HG02973 (cell line): Measurements from ENCODE around the gene ZFAND4.
A peak's percentile ranks its signal among the peaks of the same experiment; 100 is the strongest.
"Not testable (repeated sequence)": the region's sequence is repeated elsewhere in the genome, so short reads cannot be mapped to it uniquely, and the experiment has no call there.

ENCODE experiments used
- ATAC-seq: cut with Tn5 transposase; IDR thresholded peaks from one replicate; pipeline ENCODE4 v1.9.1; 2021; ENCODE audit warnings: moderate library complexity; ENCODE audit not compliant: unreplicated experiment

ZFAND4 gene

DNA sequence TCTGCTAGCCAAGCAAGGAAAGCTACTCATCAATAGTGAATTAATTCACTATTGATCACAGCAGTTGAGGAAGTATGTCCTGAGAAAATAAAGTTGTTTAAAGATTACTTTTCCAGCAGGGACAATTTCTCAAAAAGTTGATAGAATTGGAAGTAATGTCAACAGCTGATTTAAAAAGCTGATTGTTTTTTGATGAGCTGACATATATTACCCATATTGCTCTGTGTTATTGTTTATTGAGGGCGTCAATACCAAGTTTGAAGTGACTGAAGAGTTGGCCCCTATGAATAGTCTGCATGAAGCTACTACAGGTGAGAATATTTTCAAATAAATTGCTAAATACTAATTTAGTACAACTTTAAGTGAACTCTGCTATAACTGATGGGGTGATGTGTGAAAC, 28.0 kb downstream of the ZFAND4 start:
- no peak for ATAC-seq

DNA sequence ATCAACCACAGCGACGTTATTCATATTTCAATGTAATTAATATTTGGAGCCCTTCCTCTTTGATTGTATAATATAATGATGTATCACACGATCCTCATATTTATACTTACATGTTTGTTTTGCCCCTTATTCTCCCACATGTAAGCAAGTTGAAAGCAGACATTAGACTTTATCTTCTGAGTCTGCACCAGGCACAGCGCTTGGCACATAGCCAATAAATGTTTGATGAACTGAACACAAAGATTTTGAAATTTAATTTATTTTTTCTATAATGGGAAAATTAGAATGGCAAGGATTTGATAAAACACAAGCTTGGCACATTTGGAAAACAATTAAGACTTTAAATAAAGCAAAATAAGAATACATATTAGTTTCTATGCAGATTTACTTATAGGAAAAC, 31.6 kb downstream of the ZFAND4 start:
- ATAC-seq = no peak

DNA sequence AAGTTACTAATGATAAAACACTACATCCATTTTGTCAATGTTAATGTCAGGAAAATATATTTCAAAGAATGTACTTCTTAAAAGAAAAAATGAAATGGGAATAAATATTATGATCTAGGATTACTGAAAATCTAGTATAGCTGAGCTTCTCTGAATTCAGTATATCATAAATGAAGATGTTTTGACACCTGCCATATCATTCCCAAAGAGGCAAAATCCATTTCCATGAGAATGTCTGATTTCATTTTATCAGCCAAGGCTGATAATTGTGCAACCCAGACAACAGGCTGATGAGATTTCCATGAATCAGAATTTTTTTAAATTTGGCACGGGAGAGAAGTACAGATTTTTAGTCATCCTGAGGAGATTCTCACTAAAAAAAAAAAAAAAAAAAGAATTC, 32.5 kb downstream of the ZFAND4 start:
- no peak for ATAC-seq

DNA sequence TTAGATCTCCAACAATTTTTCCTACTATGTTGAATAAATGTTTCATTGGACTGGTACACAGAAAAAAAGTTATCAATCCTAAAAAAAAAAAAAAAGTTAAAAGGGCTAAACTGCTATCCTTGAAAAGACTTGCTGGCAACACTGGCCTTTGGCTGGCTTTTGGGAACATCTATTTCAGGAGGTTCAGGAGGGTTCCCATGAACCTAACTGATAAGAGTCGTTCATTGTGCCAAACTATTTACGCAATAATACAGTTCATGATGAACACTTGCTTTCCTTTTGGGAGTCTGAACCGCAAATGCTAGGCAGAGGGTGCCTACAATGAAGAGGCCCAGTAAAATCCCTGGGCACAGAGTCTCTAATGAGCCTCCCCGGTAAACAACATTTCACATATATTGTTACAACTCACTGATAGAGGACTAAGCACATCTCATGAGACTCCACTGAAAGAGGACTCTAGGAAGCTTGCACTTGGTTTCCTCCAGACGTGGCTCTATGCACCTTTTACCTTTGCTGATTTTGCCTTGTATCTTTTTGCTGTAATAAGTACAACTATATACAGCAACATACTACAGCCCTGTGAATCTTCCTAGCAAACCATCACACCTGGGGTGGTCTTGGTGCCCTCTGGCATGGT, 45.0 kb downstream of the ZFAND4 start:
- no peak for ATAC-seq

DNA sequence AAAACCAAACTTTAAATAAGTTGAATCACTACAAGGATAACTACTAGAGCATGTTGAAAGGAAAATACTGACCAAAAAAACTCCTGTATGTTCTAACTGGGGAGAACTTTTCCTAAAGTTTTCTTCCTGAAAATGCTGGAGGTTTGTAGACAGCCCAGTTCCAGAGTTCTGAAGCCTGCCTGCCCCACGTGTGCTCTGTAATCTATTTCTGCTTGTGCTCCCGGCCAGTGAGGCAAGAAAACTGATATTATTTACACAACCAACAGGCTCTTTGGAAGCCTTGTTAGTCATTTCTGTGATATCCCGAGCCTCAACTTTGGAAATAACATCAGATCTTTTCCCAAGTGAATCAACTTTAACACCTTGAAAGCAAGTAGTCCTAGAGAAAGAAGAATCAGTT, 46.7 kb downstream of the ZFAND4 start:
- no peak for ATAC-seq

DNA sequence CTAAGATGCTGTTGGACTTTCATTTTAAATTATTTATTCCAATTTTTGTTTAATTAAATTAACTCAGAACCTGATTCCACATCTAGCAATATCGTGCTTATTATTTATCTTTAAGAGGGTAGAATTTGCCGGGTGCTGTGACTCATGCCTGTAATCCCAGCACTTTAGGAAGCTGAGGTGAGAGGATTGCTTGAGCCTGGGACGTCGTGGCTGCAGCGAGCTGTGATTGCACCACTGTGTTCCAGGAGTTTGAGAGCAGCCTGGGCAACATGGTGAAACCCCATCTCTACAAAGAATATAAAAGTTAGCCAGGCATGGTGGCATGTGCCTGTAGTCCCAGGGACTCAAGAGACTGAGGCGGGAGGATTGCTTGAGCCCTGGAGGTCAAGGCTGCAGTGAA, 47.8 kb downstream of the ZFAND4 start:
- ATAC-seq = no peak

DNA sequence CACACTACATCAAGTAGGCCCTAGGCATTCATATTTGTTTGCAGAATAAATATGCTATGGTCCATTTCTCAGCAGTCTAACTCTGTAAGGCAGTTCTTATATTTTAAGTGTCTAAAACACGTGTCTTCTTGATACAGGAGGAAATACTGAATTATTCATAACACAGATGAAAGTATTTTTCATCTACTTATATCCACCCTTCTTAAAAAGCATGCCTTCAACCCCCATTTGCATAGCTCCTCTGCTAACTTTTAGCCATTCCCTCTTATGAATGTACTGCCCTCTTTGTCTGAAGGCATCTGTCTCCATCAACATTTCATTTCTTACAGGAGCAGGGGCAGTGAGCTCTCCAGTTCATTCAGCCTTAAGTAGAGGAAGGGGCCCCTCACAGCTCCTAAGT, 57.7 kb downstream of the ZFAND4 start:
- no peak for ATAC-seq

DNA sequence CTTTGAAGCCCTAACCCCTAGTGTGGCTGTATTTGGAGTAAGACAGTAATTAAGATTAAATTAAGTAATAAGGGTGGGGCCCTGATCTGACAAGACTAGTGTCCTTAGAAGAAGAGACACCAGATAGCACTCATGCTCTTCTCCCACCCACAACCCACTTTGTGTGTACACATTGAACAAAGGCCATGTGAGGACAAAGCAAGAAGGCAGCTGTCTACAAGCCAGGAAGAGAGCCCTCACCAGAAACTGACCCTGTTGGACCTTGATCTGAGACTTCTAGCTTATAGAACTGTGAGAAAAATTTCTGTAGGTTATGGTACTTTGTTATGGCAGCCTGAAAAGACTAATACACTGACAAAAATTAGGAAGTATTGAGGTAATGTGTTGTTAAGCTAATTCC, 59.8 kb downstream of the ZFAND4 start:
- ATAC-seq = no peak

DNA sequence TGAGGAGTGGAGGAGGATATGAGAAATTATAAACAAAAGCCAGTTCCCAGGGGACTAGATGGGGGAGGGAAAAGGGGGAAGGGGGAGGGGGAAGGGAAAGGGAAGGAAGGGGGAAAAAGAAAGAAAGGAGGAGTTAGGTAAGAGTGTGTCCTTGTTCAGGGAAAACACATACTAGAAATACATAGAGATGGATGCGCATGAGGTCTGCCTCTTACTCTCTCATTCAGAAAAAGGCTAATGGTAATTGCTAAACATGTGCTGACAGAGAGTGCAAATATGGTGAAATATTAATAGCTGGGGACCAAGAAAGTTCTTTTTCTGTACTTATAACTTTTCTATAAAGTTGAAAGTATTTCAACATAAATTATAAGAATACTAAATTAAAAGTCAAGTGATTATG, 64.5 kb downstream of the ZFAND4 start:
- no peak for ATAC-seq

DNA sequence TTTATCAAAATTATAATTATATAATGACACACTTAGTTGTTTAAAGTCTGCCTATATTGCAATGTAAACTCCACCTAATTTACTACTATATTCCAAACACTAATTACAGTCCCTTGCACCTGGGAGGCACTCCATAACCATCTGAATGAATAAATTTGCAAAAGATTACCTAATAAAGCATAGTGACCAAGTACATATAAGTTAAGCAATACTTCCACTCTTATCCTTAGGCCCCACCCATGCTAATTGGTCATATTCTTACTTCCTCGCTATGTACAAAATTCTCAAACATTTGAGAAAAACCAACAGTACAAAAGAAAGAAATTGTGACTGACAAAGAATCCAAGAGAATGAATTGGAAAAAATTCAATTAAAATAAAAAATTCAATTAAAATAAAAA, 65.3 kb downstream of the ZFAND4 start:
- ATAC-seq = no peak

DNA sequence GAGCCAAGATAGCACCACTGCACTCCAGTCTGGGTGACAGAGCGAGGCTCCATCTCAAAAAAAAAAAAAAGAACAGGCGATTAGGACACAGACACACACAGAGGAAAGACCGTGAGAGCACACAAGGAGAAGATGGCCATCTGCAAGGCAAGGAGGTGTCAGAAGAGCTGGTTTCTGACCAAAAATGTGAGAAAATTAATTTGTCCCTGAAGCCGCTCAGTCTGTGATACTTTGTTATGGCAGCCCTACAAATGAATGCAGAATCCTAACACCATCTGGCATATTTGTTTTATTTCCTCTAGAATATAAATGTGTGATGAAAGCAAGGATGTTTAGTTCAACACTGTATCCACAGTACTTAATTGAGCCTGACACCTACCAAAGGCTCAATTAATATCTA, 69.7 kb downstream of the ZFAND4 start:
- ATAC-seq = no peak

DNA sequence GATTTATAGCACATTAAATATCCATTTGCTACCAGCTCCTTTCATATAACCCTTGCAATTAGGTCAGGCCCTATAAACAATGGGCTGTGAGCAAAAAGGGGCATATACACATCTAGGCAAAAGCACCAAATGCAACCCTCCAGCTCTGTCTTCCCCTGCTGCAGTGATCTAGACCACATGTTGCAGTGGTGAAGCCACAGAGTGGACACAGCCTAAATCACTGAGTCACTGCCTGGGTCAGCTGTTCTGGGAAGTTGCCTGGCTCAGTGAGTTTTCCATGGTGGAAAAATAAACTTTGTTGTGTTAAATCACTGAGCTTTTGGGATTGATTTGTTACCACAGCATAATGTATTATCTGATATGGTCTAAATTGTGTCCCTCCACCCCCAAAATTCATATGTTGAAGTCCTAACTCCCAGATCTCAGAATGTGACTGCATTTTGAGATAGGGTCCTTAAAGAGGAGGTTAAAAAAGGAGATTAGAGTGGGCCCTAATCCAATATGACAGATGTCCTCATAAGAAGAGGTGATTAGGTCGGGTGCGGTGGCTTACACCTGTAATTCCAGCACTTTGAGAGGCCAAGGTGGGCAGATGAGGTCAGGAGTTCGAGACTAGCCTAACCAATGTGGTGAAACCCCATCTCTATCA, 70.4 kb downstream of the ZFAND4 start:
- no peak for ATAC-seq

DNA sequence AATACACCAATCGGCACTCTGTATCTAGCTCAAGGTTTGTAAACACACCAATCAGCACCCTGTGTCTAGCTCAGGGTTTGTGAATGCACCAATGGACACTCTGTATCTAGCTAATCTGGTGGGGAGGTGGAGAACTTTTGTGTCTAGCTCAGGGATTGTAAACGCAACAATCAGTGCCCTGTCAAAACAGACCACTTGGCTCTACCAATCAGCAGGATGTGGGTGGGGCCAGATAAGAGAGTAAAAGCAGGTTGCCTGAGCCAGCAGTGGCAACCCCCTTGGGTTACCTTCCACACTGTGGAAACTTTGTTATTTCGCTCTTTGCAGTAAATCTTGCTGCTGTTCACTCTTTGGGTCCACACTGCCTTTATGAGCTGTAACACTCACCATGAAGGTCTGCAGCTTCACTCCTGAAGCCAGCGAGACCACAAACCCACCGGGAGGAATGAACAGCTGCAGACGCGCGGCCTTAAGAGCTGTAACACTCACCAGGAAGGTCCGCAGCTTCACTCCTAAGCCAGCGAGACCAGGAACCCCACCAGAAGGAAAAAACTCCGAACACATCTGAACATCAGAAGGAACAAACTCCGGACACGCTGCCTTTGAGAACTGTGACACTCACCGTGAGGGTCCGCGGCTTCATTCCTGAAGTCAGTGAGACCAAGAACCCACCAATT, 71.2 kb downstream of the ZFAND4 start:
- ATAC-seq = not testable (repeated sequence)

DNA sequence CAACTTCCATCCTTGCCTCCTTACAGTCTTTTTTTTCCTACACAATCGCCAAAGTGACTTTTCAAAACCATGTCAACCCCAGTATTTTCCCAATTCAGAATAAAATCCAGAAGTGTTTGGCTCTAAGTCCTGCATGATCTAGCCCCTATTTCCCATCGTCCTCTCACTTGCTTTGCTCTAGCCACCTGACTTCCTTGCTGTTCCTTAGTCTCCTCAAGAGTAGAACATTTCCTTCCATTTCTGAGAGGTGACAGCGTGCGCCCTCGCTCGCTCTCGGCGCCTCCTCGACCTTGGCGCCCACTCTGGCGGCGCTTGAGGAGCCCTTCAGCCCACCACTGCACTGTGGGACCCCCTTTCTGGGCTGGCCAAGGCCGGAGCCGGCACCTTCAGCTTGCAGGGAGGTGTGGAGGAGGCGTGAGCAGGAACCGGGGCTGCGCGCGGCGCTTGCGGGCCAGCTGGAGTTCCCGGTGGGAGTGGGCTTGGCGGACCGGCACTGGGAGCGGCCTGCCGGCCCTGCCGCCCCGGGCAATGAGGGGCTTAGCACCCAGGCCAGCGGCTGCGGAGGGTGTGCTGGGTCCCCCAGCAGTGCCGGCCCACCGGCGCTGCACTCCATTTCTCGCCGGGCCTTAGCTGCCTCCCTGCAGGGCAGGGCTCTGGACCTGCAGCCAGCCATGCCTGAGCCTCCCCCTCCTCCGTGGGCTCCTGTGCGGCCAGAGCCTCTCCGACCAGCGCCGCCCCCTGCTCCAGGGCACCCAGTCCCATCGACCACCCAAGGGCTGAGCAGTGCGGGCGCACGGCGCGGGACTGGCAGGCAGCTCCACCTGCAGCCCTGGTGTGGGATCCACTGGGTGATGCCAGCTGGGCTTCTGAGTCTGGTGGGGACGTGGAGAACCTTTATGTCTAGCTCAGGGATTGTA, 72.0 kb downstream of the ZFAND4 start:
- ATAC-seq = not testable (repeated sequence)

DNA sequence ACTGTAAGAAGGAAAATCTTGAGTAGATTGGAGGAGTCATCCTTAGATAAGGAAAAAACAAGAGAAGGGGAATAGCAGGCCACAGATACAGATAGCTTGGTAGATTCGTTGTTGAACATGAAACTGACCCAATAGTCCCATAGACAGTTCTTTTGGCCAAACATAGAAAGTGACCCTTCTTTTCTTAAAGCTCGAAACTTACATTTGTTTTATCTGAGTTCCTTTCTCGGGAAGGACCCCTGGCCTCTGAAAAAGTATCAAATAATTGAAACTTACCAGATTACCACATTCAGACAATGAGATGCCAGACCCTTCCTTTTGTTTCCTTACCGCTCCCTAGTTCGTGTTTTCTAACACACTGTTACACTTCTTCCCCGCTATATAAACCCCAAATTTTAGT, 72.9 kb downstream of the ZFAND4 start:
- no peak for ATAC-seq

DNA sequence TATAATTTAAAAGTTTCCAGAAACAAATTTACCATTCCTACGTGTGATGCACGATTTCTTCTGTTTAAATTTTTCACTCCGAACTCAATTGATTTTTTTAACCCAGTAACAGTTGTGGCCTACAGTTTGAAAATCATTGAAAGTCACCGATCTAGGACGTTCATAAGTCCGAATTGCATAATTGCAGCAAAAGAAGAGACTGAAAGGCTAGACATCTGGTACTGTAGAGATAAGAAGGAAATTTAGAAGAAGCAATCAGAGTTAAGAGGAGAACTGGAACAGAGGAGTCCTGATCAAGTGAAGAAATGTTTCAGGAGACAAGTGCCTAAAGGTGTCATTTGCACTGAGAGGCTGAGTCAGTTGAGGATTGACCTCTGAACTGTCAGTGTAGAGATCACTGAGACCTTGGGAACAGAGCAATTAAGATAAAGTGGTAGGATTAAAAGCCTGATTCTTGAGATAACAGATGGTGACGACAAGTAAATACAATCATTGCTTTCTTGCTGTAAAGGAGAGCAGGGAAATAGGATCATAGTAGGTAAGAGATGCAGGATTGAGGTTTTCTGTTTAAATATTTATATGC, 73.5 kb downstream of the ZFAND4 start:
- ATAC-seq = no peak

DNA sequence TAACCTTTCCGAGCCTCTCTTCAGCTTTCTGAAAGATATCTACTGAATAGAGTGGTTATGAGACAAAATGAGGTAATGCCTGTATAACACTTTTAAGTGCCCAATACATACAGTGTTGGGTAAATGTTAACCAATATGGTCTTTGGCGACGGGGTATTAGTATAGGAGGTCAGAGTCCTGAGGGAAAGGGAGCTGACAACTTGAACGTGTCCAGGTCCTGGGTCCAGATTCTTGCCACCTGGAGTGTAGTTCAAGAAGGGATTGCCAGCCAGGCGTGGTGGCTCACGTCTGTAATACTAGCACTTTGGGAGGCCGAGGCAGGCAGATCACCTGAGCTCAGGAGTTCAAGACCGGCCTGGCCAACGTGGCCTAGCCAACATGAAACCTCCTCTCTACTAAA, 76.0 kb downstream of the ZFAND4 start:
- no peak for ATAC-seq

DNA sequence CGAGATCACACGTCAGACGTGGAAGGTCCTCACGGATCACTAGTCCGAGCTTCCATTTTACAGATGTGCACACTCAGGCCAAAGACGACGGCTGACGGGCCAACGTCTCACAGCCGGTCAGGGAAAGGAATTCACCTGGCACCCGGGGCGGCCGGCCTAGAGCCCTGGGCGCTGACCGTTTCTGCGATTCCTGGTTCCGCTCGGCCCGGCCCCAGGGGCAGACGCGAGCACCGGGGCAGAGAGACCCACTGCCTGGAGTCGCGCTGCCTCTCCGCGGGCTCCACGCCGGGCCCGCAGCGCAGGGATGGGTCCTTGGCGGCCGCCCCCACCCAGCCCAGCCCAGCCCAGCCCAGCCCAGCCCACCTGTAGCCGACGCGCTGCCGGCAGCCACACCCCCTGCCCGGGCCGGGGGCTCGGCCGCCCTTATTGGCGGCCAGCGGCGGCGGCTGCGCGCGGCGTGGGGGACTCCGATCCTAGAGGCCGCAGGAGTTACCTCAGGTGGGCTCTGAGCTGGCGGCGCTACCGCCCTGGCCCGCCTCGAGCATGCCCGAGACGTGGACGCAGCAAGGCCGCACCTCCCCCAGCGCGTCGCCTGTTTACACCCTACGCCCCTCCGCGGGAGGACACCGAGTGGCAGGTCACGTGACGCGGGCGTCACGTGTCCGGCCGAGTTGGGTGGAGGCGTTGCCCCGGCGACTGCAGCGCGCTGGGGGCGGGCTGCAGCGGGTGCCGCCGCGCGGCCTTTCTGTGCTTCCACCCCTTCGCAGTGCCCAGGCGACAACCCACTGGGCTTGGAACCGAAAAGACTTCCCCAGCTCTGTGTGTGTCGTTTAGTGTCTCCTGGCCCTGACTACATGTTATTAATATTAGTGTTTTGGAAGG, 78.1 kb downstream of the ZFAND4 start:
- peak; percentile 87 for ATAC-seq

DNA sequence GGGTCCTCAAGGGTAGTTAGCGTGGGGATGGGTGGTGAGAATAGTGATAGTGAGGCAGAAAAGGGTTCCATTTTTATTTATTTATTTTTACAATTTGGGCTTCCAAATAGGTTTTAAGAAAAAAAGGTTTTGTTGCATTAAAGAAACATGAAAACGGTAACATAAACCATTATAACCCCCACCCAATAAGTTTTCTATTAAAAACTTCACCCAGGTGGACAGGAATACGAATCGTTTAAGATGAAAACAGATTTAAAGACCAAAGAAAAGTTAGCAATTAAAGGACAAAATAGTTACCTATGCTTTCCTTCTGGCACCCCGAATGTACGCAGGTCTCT, 78.7 kb downstream of the ZFAND4 start:
- no peak for ATAC-seq

DNA sequence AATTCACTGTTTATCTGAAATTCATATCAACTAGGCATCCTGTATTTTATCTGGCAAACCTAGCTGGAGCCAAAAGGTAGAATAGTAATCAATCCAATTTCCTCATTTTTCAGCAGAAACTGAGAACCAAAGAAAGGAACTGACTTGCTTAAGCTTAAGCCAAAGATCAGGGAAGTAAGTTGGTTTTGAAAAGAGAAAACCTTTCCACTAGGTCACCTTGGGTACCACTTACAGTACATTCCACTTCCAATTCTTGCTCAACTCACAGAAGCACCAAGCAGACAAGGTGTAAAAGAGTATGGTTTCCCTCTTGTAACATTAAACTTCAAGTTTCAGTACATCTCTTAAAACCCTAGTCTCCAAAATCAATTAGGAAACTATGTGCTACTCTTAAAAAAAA, 79.6 kb downstream of the ZFAND4 start:
- ATAC-seq = no peak
